Smooth muscle cell of the brain vasculature (primary cell): ENCODE results near the gene CNOT2.
"Not testable (repeated sequence)": the region's sequence is repeated elsewhere in the genome, so short reads cannot be mapped to it uniquely, and the experiment has no call there.

Experiments
- DNase-seq: peaks from one replicate; pipeline ENCODE4 v3.0.0-alpha.2; 2012; ENCODE audit warnings: low read depth, low spot score

CNOT2 gene

DNA sequence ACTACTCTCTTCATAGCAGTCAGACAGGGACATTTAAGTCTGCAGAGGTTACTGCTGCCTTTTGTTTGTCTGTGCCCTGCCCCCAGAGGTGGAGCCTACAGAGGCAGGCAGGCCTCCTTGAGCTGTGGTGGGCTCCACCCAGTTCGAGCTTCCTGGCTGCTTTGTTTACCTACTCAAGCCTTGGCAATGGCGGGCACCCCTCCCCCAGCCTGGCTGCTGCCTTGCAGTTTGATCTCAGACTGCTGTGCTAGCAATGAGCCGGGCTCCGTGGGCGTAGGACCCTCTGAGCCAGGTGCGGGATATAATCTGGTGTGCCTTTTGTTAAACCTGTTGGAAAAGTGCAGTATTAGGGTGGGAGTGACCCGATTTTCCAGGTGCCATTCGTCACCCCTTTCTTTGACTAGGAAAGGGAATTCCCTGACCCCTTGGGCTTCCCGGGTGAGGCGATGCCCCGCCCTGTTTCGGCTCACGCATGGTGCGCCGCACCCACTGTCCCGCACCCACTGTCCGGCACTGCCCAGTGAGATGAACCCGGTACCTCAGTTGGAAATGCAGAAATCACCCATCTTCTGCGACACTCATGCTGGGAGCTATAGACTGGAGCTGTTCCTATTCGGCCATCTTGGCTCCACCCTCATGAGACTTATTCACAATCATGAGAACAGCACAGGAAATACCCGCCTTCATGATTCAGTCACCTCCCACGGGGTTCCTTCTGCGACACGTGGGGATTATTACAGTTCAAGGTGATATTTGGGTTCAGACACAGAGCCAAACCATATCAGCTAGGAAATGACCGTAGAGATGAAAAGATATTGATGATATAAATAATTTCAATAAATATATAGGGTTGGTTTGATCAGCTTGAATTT lies 61.7 kb downstream of the CNOT2 start:
- DNase-seq: not testable (repeated sequence)

DNA sequence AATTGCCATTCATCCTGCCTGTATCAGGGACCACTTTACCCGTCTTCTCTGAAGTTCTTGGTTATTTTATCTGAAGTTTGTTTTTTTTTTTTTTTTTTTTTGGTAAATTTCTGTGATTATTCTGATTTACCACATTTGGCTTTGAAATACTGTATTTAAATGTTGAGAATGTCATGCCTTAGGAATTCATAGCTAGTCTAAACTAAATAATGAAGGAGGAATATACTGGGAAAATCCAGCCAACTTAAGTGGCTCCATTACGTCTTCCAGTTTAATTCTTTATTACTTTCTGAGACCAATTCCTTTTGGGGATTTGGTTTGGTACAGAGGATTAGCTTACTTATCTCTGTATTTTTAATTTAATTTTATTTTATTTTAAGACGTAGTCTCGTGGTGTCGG lies 62.6 kb downstream of the CNOT2 start:
- DNase-seq: no peak

DNA sequence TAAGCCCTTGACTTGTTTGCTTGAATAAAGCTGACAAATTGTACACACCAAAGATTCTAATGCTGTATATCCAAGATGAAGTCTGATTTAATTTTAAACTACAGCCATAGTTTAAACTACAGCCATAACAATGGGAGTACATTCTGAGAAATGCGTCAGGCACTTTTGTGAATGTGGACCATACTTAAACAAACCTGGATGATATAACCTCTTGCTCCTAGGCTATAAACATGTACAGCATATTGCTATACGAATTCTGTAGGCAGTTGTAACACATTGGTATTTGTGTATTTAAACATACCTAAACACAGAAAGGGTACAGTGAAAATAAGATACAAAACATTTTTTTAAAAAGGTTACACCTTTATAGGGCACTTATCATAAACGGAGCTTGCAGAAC lies 63.4 kb downstream of the CNOT2 start:
- no peak for DNase-seq

DNA sequence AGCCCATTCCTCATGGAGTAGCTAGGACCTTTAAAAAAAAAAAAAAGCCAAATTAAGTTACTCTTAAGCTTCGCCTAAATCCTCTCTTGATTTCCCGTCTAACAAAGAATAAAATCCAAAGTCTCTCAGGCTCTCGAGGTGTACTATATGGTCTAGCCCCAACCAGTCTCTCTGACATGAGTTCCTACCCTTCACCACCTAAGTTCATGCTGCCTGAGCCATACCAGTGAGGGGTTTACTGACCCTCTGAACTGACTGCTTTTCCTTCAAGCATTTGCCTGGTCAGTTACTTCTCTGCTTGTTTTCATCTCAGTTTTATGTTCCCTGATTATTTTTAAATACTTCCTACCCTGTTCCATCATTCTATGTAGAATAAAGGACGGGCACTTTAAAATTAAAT lies 64.6 kb downstream of the CNOT2 start:
- DNase-seq: no peak

DNA sequence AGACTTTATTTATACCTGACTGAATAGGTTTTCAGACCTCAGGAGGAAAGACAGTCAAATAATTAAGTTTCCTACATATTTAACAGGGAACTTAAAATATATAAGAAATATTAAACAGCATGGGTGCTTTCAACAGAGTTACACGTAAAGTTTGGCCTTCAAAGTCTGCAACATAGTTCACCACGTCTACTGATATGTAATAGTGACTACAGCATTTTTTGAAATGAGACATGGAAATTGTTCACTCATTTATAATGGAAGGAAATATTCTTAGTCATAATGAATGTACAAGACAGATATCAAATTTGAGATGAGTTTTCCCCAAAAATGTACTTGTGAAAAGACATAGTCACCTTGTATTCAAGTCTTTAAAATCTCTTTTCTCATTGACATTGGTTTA lies 66.1 kb downstream of the CNOT2 start:
- DNase-seq: no peak

DNA sequence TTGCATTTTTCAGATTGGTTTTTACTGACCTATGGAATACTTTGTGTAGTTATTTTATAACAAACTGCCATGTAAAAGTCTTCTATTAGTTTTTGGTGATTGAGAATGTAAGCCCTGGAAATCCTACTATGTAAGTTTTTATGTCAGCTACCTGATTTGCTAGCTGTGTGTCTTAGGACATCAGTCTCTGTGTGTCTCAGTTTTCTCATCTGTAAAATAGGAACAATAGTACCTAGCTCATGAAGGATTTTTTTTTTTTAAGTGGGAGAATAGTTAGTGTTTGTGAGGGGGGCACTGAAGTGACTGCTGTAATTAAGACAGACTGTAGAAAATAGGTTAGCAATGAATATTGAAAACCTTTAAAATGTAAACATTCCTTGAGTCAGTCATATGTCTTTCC lies 70.9 kb downstream of the CNOT2 start:
- no peak for DNase-seq

DNA sequence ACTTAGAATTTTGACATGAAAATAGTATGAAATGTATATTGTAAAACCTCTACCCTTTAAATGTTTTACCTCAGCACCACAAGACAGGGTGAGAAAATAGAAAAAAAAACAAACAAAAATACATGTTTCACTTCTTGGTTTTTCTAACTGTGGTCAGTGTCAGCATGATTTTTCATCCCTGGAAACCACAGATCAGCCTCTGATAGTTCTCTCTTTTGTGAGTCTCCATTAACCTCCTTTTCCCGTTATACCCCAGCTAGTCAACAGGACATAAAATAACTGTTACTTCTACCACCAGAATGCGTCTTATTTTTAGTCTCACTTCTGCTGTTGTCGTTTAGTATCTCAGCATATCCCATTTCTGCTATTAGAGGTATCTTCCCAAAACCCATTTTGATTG lies 74.5 kb downstream of the CNOT2 start:
- peak; percentile 6 for DNase-seq

DNA sequence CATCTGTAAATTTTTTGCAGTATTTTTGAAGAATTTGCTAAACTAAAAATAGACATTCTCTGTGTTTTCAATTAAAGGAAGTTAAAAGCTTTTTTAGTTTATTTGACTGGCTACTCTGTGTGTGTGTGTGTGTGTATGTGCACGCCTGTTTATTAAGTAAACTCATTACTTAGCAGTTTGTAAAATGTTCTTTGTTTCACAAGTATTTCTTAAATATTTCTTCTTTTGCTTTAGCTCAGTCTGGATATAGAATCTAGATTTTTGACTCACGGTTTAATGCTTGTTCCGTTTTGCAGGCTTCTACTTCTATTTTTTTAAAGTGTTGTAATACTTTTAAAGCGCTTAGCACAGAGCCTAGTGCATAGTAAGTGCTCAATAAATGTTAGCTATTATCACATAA lies 76.4 kb downstream of the CNOT2 start:
- no peak for DNase-seq

DNA sequence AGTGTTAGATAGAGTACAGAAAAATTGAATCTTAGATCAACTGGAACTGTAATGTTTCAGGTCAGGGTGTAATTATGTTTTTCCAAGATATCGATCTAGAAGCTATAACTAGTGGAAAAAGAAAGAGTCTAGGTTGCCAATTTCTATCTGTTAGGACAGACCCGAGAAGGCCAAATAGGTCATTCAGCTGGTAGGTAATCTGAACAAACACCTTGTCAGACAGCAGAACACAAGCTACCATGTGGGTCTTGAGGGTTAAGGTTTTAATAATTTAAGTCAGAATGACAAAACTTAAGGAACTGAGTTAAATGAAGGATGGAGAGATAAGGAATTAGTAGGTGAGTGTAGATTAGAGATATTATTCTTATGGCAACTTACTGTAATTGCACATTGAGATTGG lies 78.0 kb downstream of the CNOT2 start:
- no peak for DNase-seq

DNA sequence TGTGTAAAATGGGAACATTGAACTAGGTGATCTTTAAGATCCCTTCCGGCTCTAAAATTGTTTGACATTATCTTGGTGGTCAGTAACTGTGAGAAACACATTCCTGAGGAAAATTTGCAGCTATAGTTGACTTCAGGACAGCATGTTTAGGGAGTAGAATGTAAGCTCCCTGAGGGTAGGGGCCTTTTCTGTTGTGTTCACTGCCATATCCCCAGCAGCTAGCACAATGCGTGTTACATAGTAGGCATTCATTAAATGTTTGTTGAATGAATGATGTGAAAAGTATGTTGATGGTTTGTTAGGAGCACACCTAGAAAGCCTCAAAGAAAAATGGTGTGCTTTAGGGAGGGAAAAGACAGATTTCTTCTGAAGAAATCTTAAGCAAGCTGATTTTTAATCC lies 84.3 kb downstream of the CNOT2 start:
- no peak for DNase-seq

DNA sequence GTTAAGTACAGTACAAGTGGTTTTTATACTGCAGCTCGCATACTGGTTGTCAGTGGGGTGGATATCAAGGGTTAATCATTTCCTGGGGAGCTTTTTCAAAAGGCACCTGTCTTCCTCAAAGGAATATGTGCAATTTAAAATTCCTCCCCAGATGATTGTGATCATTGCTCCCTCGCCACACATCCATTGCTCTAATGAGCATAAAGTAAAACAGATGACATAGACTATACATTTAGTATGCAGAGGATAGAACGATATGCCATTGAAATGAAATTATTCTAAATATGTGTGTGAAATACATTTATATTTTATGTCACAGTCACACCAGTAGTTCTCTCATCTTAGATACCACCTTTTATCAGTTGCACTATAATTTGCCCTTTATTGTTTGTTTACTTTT lies 86.5 kb downstream of the CNOT2 start:
- no peak for DNase-seq

DNA sequence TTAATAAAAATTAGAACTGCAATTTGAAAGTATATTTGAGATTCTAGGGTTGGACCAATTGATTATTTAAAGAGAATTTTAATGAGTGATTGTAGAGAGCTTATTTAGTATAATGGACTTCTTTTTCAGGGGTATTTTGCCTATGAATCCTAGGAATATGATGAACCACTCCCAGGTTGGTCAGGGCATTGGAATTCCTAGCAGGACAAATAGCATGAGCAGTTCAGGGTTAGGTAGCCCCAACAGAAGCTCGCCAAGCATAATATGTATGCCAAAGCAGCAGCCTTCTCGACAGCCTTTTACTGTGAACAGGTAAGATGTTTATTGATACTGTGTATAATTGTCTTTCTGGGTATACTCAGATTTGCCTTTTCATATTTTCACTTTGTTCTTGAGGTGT lies 86.9 kb downstream of the CNOT2 start:
- no peak for DNase-seq

DNA sequence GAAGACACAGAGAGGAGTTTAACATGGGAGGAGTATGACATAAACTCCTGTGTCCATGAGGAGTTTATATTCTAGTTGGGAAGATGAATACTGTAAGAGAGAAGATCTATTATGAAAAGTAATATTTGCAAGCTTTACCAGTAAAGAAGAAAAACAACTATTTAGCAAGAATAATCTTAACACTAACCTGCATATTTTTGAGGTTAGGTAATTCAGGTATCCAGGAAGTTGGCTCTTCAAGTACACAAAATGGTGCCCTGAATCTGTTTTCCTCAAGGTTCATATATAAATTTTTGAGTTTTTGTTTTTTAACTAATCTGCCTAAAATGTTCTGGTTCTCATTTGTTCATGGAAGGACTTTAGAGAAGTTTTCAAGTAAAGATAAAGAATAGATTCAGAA lies 89.0 kb downstream of the CNOT2 start:
- DNase-seq: no peak

DNA sequence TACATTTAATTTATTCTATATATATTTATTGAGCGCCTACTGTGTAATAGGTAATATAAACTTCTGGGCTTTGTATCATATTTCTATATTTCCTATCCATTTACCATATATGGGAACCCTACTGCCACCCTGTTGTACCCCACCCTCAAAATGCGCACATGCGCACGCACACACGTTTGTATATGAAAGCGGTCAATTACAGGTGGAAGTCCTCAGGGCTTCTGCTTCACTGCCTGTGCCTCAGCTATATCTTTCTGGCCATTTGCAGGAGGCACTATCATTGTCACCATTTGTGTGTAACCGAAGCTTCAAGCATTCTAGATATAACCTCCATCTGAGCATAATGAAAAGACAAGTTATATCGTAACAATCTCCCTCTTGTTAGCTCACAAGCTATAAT lies 91.5 kb downstream of the CNOT2 start:
- DNase-seq: no peak

DNA sequence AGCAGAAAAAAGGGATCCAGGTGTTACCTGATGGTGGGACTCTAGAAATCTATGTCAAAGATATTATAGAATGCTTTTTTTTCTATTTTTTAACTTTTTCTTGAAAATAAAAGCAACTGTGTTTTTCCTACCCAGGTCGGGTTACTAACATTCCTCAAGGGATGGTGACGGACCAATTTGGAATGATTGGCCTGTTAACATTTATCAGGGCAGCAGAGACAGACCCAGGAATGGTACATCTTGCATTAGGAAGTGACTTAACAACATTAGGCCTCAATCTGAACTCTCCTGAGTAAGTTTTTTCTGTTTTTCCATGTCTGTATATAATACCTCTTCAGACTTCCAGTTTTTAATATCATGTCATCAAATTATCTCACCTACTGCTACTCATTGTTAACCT lies 95.3 kb downstream of the CNOT2 start:
- no peak for DNase-seq

DNA sequence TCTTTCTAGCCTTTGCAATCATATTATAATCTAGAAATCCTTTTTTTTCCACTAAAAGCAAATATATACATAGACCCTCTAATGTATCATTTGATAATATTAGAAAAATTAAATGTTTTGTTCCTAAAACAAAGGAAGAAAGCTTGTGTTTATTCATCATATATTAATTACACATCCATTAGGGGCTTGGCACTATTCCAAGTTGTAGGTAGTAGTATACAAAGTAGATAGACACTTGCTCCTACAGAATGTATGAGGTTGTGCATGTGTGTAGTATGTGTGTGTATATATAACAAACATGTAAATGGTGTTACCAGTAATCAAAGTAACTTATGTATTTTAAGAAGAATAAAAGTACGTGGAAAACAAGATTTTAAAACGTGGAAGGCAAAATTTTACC lies 107.8 kb downstream of the CNOT2 start:
- no peak for DNase-seq

DNA sequence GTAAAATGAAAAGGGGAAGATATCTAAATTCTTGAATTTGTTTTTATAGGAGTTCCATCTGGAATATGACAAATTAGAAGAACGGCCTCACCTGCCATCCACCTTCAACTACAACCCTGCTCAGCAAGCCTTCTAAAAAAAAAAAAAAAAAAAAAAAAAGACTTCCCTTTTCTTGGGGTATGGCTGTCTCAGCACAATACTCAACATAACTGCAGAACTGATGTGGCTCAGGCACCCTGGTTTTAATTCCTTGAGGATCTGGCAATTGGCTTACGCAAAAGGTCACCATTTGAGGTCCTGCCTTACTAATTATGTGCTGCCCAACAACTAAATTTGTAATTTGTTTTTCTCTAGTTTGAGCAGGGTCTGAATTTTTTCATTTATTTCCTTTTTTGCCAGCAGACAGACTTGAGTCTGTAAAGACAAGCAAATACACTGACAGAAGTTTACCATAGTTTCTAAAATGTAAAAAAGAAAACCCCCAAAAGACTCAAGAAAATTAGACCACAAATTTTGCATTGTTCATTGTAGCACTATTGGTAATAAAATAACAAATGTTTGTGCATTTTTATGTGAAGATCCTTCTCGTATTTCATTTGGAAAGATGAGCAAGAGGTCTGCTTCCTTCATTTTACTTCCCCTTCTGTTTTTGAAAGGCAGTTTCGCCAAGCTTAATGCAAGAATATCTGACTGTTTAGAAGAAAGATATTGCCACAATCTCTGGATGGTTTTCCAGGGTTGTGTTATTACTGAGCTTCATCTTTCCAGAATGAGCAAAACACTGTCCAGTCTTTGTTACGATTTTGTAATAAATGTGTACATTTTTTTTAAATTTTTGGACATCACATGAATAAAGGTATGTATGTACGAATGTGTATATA lies 110.8 kb downstream of the CNOT2 start:
- DNase-seq: no peak

DNA sequence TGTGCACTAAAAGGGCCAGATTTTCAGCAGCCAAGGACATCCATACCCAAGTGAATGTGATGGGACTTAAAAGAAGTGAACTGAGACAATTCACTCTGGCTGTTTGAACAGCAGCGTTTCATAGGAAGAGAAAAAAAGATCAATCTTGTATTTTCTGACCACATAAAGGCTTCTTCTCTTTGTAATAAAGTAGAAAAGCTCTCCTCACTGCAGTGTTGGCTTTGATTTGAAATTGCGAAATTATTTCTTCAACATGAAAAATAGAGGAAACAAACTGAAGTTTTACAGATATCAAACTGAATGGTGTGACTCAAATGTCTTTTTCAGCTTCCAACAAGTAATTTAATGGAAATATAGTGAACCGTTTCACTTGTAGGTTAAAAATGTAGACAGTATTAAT lies 111.6 kb downstream of the CNOT2 start:
- no peak for DNase-seq

DNA sequence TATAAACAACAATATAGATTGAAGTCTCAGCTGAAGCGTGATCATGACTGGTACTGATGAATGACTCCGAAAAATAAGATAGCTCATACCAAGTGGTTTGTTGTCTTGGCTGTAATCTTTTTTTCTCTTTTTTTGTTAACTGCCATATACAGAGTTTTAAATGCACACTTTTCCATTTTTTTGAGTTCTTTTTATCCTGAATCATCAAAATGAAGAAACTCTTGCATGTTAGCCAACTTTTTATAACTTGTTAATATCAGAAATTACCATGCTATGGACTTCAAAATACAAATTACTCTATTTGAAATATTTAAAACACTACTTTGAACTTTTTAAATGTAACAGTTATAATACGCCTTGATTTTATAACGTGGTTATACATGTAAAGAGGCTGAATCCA lies 112.7 kb downstream of the CNOT2 start:
- no peak for DNase-seq

DNA sequence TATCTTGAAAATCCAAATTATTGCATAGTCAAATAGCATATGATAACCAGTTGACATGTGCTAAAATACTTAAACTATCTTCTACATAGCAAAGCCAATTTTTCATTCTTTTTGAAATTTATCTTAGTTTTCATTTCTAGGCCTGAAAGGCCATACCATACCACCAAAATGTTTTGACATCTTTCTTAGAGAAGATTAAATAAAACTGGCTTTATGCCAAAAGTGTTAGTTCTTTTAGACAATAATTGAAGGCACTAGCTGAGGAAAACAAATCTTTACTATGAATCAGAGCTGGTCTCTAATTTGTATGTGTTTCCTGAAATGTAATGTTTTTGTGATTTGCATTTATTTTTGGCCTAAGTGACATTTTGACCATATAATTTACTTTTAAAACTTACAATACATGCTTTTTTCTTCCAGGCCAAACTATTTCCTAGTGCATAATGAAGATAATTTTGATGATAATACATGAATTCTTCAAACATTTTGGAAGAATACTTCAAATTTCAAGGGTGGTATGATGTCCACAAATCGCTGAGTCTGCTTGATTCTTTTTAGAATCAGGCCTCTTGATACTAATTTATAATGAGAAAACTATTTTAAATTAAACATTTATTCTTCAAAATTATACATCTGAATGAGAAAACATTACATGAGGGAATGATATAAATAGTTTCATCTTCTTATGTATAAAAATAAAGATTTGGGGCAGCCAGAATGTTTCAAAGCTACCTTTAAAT lies 116.4 kb downstream of the CNOT2 start:
- DNase-seq: no peak

DNA sequence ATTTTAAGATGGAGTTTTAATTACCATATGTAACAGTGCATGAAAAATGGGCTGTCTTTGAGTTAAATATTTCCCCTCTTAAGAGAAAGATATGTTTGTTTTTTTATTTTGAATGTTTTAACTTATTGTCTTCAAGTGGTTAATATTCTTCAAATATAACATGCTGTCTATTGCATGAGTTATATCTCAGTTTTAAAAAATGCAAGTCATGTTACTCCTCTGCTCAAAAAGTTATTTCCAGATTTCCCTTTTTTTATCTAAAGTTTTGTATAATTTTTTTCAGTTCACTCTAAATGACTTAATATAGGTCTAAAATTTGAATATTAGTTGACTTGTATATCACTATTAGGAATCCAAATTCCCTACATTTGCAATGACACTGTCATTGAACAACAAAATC lies 117.0 kb downstream of the CNOT2 start:
- no peak for DNase-seq

DNA sequence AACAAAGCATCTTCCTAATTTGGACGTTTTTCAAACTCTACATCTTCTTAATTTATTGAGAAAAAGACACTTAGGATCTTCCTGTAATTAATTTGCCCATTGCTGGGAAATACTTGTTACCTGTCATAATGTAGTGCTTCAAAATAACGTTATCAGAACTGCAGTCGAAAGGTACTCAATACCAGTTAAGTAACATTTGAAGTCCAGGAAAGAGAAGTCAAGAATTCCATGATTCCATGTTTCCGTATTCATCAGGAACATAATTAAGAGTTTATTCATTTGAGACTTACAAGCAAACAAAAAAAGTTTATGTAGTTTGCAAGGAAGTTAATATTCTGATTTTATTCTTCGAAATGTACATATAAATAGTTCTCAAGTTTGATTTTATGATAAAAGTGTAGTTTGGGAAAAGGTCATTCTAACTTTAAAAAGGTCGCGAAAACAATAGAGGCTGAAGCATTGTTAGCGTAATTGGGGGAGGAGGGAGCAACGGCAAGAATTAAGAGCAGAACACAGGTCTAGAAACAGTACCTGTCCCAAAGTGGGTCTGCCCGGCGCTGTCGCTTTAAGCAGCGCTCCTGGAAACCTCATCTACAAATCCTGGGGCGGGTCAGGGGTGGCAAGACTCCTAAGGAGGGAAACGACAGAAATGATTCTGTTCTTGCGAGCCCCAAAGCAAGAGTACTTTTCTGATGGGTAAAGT lies 121.6 kb downstream of the CNOT2 start:
- no peak for DNase-seq
